NT2/D1 (cell line): Measurements from ENCODE around the gene RBFOX1.
A peak's percentile ranks its signal among the peaks of the same experiment; 100 is the strongest.

Experiments
- DNase-seq: peaks from one replicate; pipeline ENCODE4 v3.0.0-alpha.2; 2011; ENCODE audit warnings: low read depth, low spot score
- H3K27me3 ChIP-seq: 2 replicates; pipeline ENCODE4 v1.6.0; 2011; ENCODE audit warnings: mild to moderate bottlenecking; ENCODE audit not compliant: insufficient read length, insufficient read depth
- H3K36me3 ChIP-seq: 2 replicates; pipeline ENCODE4 v1.6.1; 2011; ENCODE audit warnings: mild to moderate bottlenecking, low read length, mixed read lengths; ENCODE audit not compliant: insufficient read depth, insufficient read length
- H3K4me1 ChIP-seq: 2 replicates; pipeline ENCODE4 v1.5.1; 2011; ENCODE audit not compliant: insufficient read depth, insufficient read length
- H3K4me3 ChIP-seq: 2 replicates; pipeline ENCODE4 v1.5.1; 2011; ENCODE audit warnings: low read depth; ENCODE audit not compliant: insufficient read length
- H3K9ac ChIP-seq: 2 replicates; pipeline ENCODE4 v1.6.0; 2011; ENCODE audit warnings: low read depth; ENCODE audit not compliant: insufficient read length
- H3K9me3 ChIP-seq: 2 replicates; pipeline ENCODE4 v1.5.1; 2011; ENCODE audit warnings: mild to moderate bottlenecking, low read length; ENCODE audit not compliant: insufficient read depth
- SUZ12 ChIP-seq: IDR thresholded peaks from 2 replicates; pipeline ENCODE4 v1.6.1; 2011; ENCODE audit not compliant: insufficient read length, insufficient read depth; ENCODE audit errors: extremely low read depth
- YY1 ChIP-seq: IDR thresholded peaks from 2 replicates; pipeline ENCODE4 v1.6.1; 2011; ENCODE audit not compliant: insufficient read length, insufficient read depth
- ZNF274 ChIP-seq: IDR thresholded peaks from 2 replicates; pipeline ENCODE4 v1.6.1; 2011; ENCODE audit warnings: mild to moderate bottlenecking, low read depth, low read length

Gene RBFOX1

GRCh38 chr16:7512503-7512902 is 179.9 kb downstream of the RBFOX1 start:
- no peak for DNase-seq
- Histone ChIP-seq H3K36me3 (no peaks in the 10 kb centered on the region), H3K4me3 (no peak overlapping the region), H3K27me3 (no peaks in the 10 kb centered on the region), H3K4me1 (peaks cover 2% of the 10 kb centered on the region), H3K9ac (no peak overlapping the region), H3K9me3 (peaks cover 14% of the 10 kb centered on the region; the same call in 1 of the 2 replicates)
- TF ChIP-seq YY1 (no peak), ZNF274 (no peak), SUZ12 (no peak)

GRCh38 chr16:7513429-7513828 is 180.8 kb downstream of the RBFOX1 start:
- peaks cover 2% of the 10 kb centered on the region for H3K4me1 ChIP-seq
- TF ChIP-seq YY1 (no peak), SUZ12 (no peak), ZNF274 (no peak)
- peak; percentile 22 for DNase-seq
- no peak overlapping the region for H3K9ac ChIP-seq
- no peaks in the 10 kb centered on the region for H3K36me3 ChIP-seq
- H3K9me3 ChIP-seq = peaks cover 14% of the 10 kb centered on the region; the same call in 1 of the 2 replicates
- no peaks in the 10 kb centered on the region for H3K27me3 ChIP-seq
- H3K4me3 ChIP-seq = no peak overlapping the region

GRCh38 chr16:7515543-7515942 is 182.9 kb downstream of the RBFOX1 start:
- H3K4me3 ChIP-seq = no peak overlapping the region
- DNase-seq = no peak
- TF ChIP-seq ZNF274 = no peak

GRCh38 chr16:7517496-7517895 is 184.9 kb downstream of the RBFOX1 start:
- Histone ChIP-seq H3K36me3 (no peaks in the 10 kb centered on the region), H3K27me3 (no peaks in the 10 kb centered on the region), H3K9ac (no peak overlapping the region), H3K4me1 (no peaks in the 10 kb centered on the region), H3K9me3 (peaks cover 14% of the 10 kb centered on the region; the same call in 1 of the 2 replicates), H3K4me3 (no peak overlapping the region)
- TF ChIP-seq ZNF274 (no peak), SUZ12 (no peak), YY1 (no peak)
- no peak for DNase-seq

More at GRCh38 chr16:7515543-7515942, 182.9 kb downstream of the RBFOX1 start:
- no peaks in the 10 kb centered on the region for H3K36me3 ChIP-seq
- H3K4me1 ChIP-seq = no peaks in the 10 kb centered on the region
- H3K27me3 ChIP-seq = no peaks in the 10 kb centered on the region
- H3K9ac ChIP-seq = no peak overlapping the region
- H3K9me3 ChIP-seq = peaks cover 14% of the 10 kb centered on the region; the same call in 1 of the 2 replicates

- no peak overlapping the region for H3K4me3 ChIP-seq
- H3K4me1 ChIP-seq = no peaks in the 10 kb centered on the region
- DNase-seq = no peak
- peaks cover 11% of the 10 kb centered on the region; the same call in 1 of the 2 replicates for H3K9me3 ChIP-seq
- TF ChIP-seq ZNF274 (no peak), YY1 (no peak)
- H3K36me3 ChIP-seq = no peaks in the 10 kb centered on the region
- H3K9ac ChIP-seq = no peak overlapping the region
- H3K27me3 ChIP-seq = no peaks in the 10 kb centered on the region
These were observed 185.5 kb downstream of the RBFOX1 start for GRCh38 chr16:7518158-7518557.

- Histone ChIP-seq H3K4me1 (no peaks in the 10 kb centered on the region), H3K4me3 (no peak overlapping the region), H3K9ac (no peak overlapping the region), H3K9me3 (no peaks in the 10 kb centered on the region), H3K27me3 (no peaks in the 10 kb centered on the region), H3K36me3 (no peaks in the 10 kb centered on the region)
- no peak for TF ChIP-seq ZNF274
- no peak for TF ChIP-seq YY1
- TF ChIP-seq SUZ12 = no peak
- no peak for DNase-seq
These were observed 189.2 kb downstream of the RBFOX1 start for GRCh38 chr16:7521834-7522233.

- Histone ChIP-seq H3K36me3 (no peaks in the 10 kb centered on the region), H3K4me1 (no peaks in the 10 kb centered on the region), H3K9me3 (no peaks in the 10 kb centered on the region), H3K9ac (no peak overlapping the region), H3K4me3 (no peak overlapping the region), H3K27me3 (no peaks in the 10 kb centered on the region)
- no peak for TF ChIP-seq SUZ12
- TF ChIP-seq YY1 = no peak
- TF ChIP-seq ZNF274 = no peak
- DNase-seq = no peak
These were observed 191.8 kb downstream of the RBFOX1 start for GRCh38 chr16:7524419-7524818.

- Histone ChIP-seq H3K4me1 (no peaks in the 10 kb centered on the region), H3K27me3 (no peaks in the 10 kb centered on the region), H3K36me3 (no peaks in the 10 kb centered on the region), H3K4me3 (no peak overlapping the region), H3K9ac (no peak overlapping the region), H3K9me3 (no peaks in the 10 kb centered on the region)
- DNase-seq = no peak
- no peak for TF ChIP-seq YY1
- no peak for TF ChIP-seq ZNF274
- TF ChIP-seq SUZ12 = no peak
These were observed 194.1 kb downstream of the RBFOX1 start for GRCh38 chr16:7526736-7527135.
